HG03025 (cell line): Measurements from ENCODE around the gene DPYD.
A peak's percentile ranks its signal among the peaks of the same experiment; 100 is the strongest.

ENCODE experiments used
- ATAC-seq: cut with Tn5 transposase; IDR thresholded peaks from one replicate; pipeline ENCODE4 v1.9.1; 2021; ENCODE audit warnings: mild to moderate bottlenecking, moderate library complexity; ENCODE audit not compliant: unreplicated experiment, low FRiP score

DPYD gene

GRCh38 chr1:97796711-97797110 is 124.1 kb downstream of the DPYD start:
- no peak for ATAC-seq

- ATAC-seq, result no peak
Measured at GRCh38 chr1:97792655-97793054, 128.2 kb downstream of the DPYD start.

GRCh38 chr1:97791251-97791650 is 129.6 kb downstream of the DPYD start:
- peak; percentile 95 for ATAC-seq

- ATAC-seq, result no peak
Measured at GRCh38 chr1:97787231-97787630, 133.6 kb downstream of the DPYD start.

GRCh38 chr1:97784661-97785060 is 136.2 kb downstream of the DPYD start:
- ATAC-seq, result no peak

- no peak for ATAC-seq
Measured at GRCh38 chr1:97783751-97784150, 137.1 kb downstream of the DPYD start.

- peak; percentile 39 for ATAC-seq
Measured at GRCh38 chr1:97781762-97782337, 139.0 kb downstream of the DPYD start.

- no peak for ATAC-seq
Measured at GRCh38 chr1:97780884-97781283, 139.9 kb downstream of the DPYD start.

GRCh38 chr1:97778718-97779117 is 142.1 kb downstream of the DPYD start:
- ATAC-seq, result no peak

- no peak for ATAC-seq
Measured at GRCh38 chr1:97770376-97770775, 150.5 kb downstream of the DPYD start.

GRCh38 chr1:97767381-97767780 is 153.5 kb downstream of the DPYD start:
- no peak for ATAC-seq

- ATAC-seq, result no peak
Measured at GRCh38 chr1:97764991-97765390, 155.8 kb downstream of the DPYD start.

GRCh38 chr1:97761637-97762036 is 159.2 kb downstream of the DPYD start:
- no peak for ATAC-seq

- ATAC-seq, result no peak
Measured at GRCh38 chr1:97759078-97759477, 161.8 kb downstream of the DPYD start.

- ATAC-seq, result no peak
Measured at GRCh38 chr1:97758541-97759057, 162.2 kb downstream of the DPYD start.

GRCh38 chr1:97745912-97746311 is 174.9 kb downstream of the DPYD start:
- ATAC-seq, result no peak

GRCh38 chr1:97744977-97745376 is 175.9 kb downstream of the DPYD start:
- ATAC-seq, result no peak

- ATAC-seq, result no peak
Measured at GRCh38 chr1:97743129-97743528, 177.7 kb downstream of the DPYD start.

- ATAC-seq, result no peak
Measured at GRCh38 chr1:97740891-97741290, 179.9 kb downstream of the DPYD start.

- no peak for ATAC-seq
Measured at GRCh38 chr1:97739596-97740103, 181.2 kb downstream of the DPYD start.

- no peak for ATAC-seq
Measured at GRCh38 chr1:97738270-97738669, 182.6 kb downstream of the DPYD start.

GRCh38 chr1:97730271-97730670 is 190.6 kb downstream of the DPYD start:
- ATAC-seq, result no peak

- ATAC-seq, result no peak
Measured at GRCh38 chr1:97728436-97728835, 192.4 kb downstream of the DPYD start.
